ENCODE results near the gene MINAR1.

MINAR1 gene

GRCh38 chr15:79432345-79433275 lies 474 bp downstream of the MINAR1 start:
- TF ChIP-seq POLR2AphosphoS5 (IDR thresholded peaks at IDR 0.05; ENCODE audit: low read depth) (no peak), GABPA (IDR thresholded peaks at IDR 0.05; ENCODE audit: low read depth) (no peak), SPI1 (IDR thresholded peaks at IDR 0.05; ENCODE audit: borderline replicate concordance, low read depth) (no peak)
- TF ChIP-seq, protein P1, sequence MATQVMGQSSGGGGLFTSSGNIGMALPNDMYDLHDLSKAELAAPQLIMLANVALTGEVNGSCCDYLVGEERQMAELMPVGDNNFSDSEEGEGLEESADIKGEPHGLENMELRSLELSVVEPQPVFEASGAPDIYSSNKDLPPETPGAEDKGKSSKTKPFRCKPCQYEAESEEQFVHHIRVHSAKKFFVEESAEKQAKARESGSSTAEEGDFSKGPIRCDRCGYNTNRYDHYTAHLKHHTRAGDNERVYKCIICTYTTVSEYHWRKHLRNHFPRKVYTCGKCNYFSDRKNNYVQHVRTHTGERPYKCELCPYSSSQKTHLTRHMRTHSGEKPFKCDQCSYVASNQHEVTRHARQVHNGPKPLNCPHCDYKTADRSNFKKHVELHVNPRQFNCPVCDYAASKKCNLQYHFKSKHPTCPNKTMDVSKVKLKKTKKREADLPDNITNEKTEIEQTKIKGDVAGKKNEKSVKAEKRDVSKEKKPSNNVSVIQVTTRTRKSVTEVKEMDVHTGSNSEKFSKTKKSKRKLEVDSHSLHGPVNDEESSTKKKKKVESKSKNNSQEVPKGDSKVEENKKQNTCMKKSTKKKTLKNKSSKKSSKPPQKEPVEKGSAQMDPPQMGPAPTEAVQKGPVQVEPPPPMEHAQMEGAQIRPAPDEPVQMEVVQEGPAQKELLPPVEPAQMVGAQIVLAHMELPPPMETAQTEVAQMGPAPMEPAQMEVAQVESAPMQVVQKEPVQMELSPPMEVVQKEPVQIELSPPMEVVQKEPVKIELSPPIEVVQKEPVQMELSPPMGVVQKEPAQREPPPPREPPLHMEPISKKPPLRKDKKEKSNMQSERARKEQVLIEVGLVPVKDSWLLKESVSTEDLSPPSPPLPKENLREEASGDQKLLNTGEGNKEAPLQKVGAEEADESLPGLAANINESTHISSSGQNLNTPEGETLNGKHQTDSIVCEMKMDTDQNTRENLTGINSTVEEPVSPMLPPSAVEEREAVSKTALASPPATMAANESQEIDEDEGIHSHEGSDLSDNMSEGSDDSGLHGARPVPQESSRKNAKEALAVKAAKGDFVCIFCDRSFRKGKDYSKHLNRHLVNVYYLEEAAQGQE (IDR thresholded peaks at IDR 0.05; ENCODE audit: insufficient replicate concordance, low read depth) = no peak
- TF ChIP-seq, protein P2, sequence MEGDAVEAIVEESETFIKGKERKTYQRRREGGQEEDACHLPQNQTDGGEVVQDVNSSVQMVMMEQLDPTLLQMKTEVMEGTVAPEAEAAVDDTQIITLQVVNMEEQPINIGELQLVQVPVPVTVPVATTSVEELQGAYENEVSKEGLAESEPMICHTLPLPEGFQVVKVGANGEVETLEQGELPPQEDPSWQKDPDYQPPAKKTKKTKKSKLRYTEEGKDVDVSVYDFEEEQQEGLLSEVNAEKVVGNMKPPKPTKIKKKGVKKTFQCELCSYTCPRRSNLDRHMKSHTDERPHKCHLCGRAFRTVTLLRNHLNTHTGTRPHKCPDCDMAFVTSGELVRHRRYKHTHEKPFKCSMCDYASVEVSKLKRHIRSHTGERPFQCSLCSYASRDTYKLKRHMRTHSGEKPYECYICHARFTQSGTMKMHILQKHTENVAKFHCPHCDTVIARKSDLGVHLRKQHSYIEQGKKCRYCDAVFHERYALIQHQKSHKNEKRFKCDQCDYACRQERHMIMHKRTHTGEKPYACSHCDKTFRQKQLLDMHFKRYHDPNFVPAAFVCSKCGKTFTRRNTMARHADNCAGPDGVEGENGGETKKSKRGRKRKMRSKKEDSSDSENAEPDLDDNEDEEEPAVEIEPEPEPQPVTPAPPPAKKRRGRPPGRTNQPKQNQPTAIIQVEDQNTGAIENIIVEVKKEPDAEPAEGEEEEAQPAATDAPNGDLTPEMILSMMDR (IDR thresholded peaks at IDR 0.05; ENCODE audit: insufficient read depth, low read length) = no peak
- Histone ChIP-seq H3K27me3 (ENCODE audit: insufficient read depth, poor library complexity, severe bottlenecking) (peaks cover 47% of the 10 kb centered on the region), H3K4me3 (replicated peaks; ENCODE audit: insufficient read depth, low read length) (no peak overlapping the region; the same call in 1 of the 2 replicates), H3K27ac (replicated peaks) (no peak overlapping the region)
- DNase-seq (ENCODE audit: low read depth in 1 of 2, low spot score in 1 of 2) = no peak

GRCh38 chr15:79433276-79433990 lies 1.3 kb downstream of the MINAR1 start:
- TF ChIP-seq, protein P1 (IDR thresholded peaks at IDR 0.05; ENCODE audit: insufficient replicate concordance, low read depth) = no peak
- no peak for TF ChIP-seq POLR2AphosphoS5 (IDR thresholded peaks at IDR 0.05; ENCODE audit: low read depth)
- TF ChIP-seq, protein P2 (IDR thresholded peaks at IDR 0.05; ENCODE audit: insufficient read depth, low read length) = no peak
- TF ChIP-seq GABPA (IDR thresholded peaks at IDR 0.05; ENCODE audit: low read depth) = no peak
- TF ChIP-seq SPI1 (IDR thresholded peaks at IDR 0.05; ENCODE audit: borderline replicate concordance, low read depth) = no peak
- no peak overlapping the region for H3K27ac ChIP-seq (replicated peaks)
- DNase-seq (ENCODE audit: low read depth in 1 of 2, low spot score in 1 of 2) = no peak
- no peak overlapping the region for H3K4me3 ChIP-seq (replicated peaks; ENCODE audit: insufficient read depth, low read length)
- H3K27me3 ChIP-seq (ENCODE audit: insufficient read depth, poor library complexity, severe bottlenecking) = peaks cover 47% of the 10 kb centered on the region

- Histone ChIP-seq H3K4me3 (replicated peaks; ENCODE audit: insufficient read depth, low read length) (no peak overlapping the region), H3K27me3 (ENCODE audit: insufficient read depth, poor library complexity, severe bottlenecking) (peaks cover 41% of the 10 kb centered on the region), H3K27ac (replicated peaks) (no peak overlapping the region)
- DNase-seq (ENCODE audit: low read depth in 1 of 2, low spot score in 1 of 2) = no peak
- TF ChIP-seq POLR2AphosphoS5 (IDR thresholded peaks at IDR 0.05; ENCODE audit: low read depth) (no peak), GABPA (IDR thresholded peaks at IDR 0.05; ENCODE audit: low read depth) (no peak), SPI1 (IDR thresholded peaks at IDR 0.05; ENCODE audit: borderline replicate concordance, low read depth) (no peak)
- TF ChIP-seq, protein P1 (IDR thresholded peaks at IDR 0.05; ENCODE audit: insufficient replicate concordance, low read depth) = no peak
- TF ChIP-seq, protein P2 (IDR thresholded peaks at IDR 0.05; ENCODE audit: insufficient read depth, low read length) = no peak
Measured at GRCh38 chr15:79434361-79434760, 2.2 kb downstream of the MINAR1 start.

Measured in HL-60 (cell line).